Measurements from ENCODE around the gene ABHD4.
"Not testable (repeated sequence)": the region's sequence is repeated elsewhere in the genome, so short reads cannot be mapped to it uniquely, and the experiment has no call there.

ABHD4 gene

DNA sequence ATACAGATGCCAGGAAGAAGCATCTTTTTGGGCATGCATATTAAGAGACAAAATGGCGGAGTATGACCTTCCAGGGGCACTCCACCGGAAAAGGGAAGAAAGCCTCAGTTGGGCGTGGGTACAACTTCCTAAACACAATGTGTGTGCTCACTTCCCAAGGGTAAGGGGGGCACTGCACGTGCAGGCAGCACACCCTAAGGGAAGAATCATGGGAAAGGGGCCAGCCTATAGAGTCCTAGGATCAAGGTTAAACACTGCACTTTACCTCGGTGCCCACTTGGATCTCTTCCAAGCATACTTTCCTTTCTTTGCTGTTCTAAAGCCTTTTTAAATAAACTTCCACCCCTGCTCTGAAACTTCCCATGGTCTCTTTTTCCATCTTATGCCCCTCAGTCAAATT, 31.3 kb downstream of the ABHD4 start:
- H3K4me3 ChIP-seq (ENCODE audit: low read depth, low read length) = no peak overlapping the region
- no peak for TF ChIP-seq CTCF (IDR thresholded peaks at IDR 0.05; ENCODE audit: low read depth, low read length)

DNA sequence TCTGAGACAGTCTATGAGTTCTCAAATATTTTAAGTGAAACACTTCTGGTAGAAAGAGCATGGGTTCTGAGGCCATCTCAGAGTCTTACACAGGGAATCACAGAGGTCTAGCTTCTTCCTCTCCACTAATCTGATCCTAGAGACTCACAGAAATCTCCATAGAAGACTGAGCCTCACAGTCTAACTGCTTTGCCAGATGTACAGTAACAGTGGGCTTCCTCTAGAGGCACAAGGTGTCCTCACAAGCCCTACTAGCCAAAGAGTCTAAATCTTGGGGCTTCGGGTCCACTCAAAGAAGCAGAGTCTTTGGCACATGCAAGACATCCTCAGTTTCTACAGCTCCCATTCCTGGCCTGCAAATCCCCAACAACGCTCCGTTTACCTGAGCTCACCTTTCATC, 32.0 kb downstream of the ABHD4 start:
- H3K4me3 ChIP-seq (ENCODE audit: low read depth, low read length) = no peak overlapping the region
- no peak for TF ChIP-seq CTCF (IDR thresholded peaks at IDR 0.05; ENCODE audit: low read depth, low read length)

GRCh38 chr14:22630486-22630885, 32.4 kb downstream of the ABHD4 start:
- no peak overlapping the region for H3K4me3 ChIP-seq (ENCODE audit: low read depth, low read length)
- no peak for TF ChIP-seq CTCF (IDR thresholded peaks at IDR 0.05; ENCODE audit: low read depth, low read length)

GRCh38 chr14:22634233-22634900, 36.3 kb downstream of the ABHD4 start:
- H3K4me3 ChIP-seq (ENCODE audit: low read depth, low read length) = no peak overlapping the region

DNA sequence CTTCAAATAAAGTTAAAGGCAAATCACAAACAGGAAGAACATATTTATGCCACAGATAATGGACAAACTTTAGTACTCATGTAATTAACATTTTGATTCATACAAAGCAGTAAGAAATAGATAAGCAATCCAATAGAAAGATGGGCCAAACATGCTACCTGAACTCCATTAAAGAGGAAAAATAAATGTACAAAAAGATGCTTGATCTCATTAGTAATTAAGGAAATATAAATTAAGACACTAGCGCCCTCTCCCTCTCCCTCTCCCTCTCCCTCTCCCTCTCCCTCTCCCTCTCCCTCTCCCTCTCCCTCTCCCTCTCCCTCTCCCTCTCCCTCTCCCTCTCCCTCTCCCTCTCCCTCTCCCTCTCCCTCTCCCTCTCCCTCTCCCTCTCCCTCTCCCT, 37.9 kb downstream of the ABHD4 start:
- H3K4me3 ChIP-seq (ENCODE audit: low read depth, low read length) = not testable (repeated sequence)

More at GRCh38 chr14:22634233-22634900, 36.3 kb downstream of the ABHD4 start:
- no peak for TF ChIP-seq CTCF (IDR thresholded peaks at IDR 0.05; ENCODE audit: low read depth, low read length)

DNA sequence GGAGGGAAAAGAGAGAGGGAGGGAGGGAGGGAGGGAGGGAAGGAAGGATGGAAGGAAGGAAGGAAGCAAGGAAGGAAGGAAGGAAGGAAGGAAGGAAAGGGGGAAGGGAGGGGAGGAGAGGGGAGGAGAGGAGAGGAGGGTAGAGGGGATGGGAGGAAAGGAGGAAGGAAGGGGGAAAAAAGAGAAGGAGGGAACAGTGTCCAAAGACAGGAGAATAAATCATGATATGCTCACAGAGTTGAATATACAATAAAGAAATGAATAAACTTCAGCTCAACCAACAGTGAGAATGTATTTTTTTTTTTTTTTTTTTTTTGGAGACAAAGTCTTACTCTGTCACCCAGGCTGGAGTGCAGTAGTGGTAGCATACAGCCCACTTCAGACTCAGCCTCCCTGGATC, 42.1 kb downstream of the ABHD4 start:
- no peak overlapping the region for H3K4me3 ChIP-seq (ENCODE audit: low read depth, low read length)
- TF ChIP-seq CTCF (IDR thresholded peaks at IDR 0.05; ENCODE audit: low read depth, low read length) = no peak

DNA sequence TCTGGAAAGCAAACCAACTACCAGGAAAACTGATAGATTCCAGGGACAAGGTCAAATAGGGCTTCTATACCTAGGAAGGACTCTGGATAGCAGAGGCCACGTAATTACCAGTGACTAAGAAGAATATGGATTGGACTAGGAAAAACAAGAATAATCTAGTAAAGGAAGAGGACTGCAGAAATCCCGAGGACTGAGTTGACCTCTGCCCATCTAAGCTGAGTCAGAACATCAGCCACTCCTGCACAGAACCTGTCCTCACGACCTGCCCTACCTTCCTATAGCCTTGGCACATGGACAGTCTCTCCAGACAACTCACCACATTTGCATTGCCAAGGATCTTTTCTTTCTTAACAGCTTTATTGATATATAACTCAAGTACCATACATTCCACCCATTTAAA, 43.7 kb downstream of the ABHD4 start:
- no peak overlapping the region for H3K4me3 ChIP-seq (ENCODE audit: low read depth, low read length)
- TF ChIP-seq CTCF (IDR thresholded peaks at IDR 0.05; ENCODE audit: low read depth, low read length) = no peak

DNA sequence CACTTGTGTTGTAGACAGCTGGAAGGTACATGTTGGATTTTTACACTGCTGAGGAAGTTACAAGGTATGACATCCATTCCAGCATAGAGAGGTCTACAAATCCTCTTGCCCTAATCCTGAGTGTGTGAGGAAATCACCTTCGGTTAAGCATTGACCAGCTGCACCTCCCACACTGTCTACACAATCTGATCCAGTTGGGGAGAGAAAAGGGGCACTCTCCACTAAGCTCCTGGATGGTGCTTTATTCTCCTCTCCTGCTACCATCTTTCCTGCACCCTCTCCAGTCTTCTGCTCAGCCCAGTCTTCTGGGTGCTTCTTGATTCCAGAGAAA, 46.2 kb downstream of the ABHD4 start, which contains the start of gene OR6J1:
Gene OR6J1, minus strand, starts transcription at position 48 of the 331 bp plus-strand sequence. CDS start 9,541 bp downstream, outside the sequence.
- TF ChIP-seq CTCF (IDR thresholded peaks at IDR 0.05; ENCODE audit: low read depth, low read length) = no peak
- no peak within 1 kb of the TSS for H3K4me3 ChIP-seq (ENCODE audit: low read depth, low read length)
